Neutrophil (primary cell): ENCODE measurements around the gene FCRLB.

ENCODE experiments used
- H3K27ac ChIP-seq: fragments of 200-600 bp; sonication (generic); 2 replicates; pipeline ENCODE4 v1.5.1; 2016; ENCODE audit warnings: mild to moderate bottlenecking, moderate library complexity
- H3K27me3 ChIP-seq: fragments of 200-600 bp; sonication (generic); 2 replicates; pipeline ENCODE4 v1.6.0; 2016; ENCODE audit warnings: mild to moderate bottlenecking
- H3K36me3 ChIP-seq: fragments of 200-600 bp; sonication (generic); 2 replicates; pipeline ENCODE4 v1.5.1; 2017
- H3K4me1 ChIP-seq, 2 experiments: fragments of 200-600 bp in 1 of 2; sonication (generic) in 1 of 2; 1 replicate in 1 of 2; 2 replicates in 1 of 2; pipeline versions ENCODE4 v1.5.1 to v1.6.1; 2013 to 2016; ENCODE audit warnings: low read depth in 1 of 2, low read length in 1 of 2, mild to moderate bottlenecking in 1 of 2, moderate library complexity in 1 of 2; ENCODE audit not compliant: control insufficient read depth in 1 of 2, insufficient read depth in 1 of 2
- H3K4me3 ChIP-seq, 2 experiments: fragments of 200-600 bp in 1 of 2; sonication (generic) in 1 of 2; 1 replicate in 1 of 2; 2 replicates in 1 of 2; pipeline ENCODE4 v1.5.1; 2013 to 2016; ENCODE audit warnings: low read depth in 1 of 2, low read length in 1 of 2, mild to moderate bottlenecking in 1 of 2, moderate library complexity in 1 of 2
- H3K9me3 ChIP-seq: fragments of 200-600 bp; sonication (generic); 2 replicates; pipeline ENCODE4 v1.5.1; 2016
- TF ChIP-seq, protein P1 (sequence below): fragments of 200-600 bp; sonication (generic); IDR thresholded peaks from 2 replicates; pipeline ENCODE4 v1.5.1; 2016; ENCODE audit warnings: antibody characterized with exemption

Gene FCRLB

DNA sequence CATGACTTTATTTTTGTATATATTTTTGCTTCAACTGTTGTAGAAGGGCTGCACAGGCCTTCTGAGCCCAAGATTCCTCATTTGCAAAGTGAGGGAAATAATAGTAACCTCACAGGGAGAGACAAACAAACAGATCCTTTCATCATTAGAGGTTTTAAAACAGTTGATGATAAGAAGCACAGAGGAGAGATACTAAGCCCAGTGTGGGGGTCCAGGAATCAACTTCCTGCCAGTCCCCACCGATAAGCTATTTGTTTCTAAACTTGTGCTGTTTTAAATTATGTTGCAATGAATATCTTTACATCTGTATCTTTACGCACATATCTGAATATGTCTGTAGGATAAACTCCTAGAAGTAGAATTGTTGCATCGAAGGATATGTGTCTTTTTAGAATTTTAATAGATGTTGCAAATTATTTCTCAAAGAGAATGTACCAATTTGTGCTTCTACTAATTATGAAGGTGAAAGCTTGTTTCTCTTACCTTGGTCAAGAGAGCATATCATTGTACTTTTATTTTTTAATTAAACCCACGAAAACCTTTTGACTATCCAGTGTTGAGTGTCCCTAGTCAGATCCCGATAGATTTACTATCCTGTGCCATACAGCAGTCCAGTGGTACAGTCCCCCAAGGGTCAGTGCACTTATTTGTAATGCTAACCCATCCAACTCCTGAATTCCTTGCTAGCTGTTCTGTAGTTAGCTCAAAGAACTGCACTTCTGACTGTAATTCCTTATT lies 10.8 kb downstream of the FCRLB start:
- Histone ChIP-seq H3K36me3 (no peaks in the 10 kb centered on the region), H3K27ac (no peak overlapping the region), H3K9me3 (no peaks in the 10 kb centered on the region), H3K27me3 (peaks cover 71% of the 10 kb centered on the region), H3K4me3 (no peak overlapping the region), H3K4me1 (peaks cover 5% of the 10 kb centered on the region in 2 experiments)
- TF ChIP-seq, protein P1, sequence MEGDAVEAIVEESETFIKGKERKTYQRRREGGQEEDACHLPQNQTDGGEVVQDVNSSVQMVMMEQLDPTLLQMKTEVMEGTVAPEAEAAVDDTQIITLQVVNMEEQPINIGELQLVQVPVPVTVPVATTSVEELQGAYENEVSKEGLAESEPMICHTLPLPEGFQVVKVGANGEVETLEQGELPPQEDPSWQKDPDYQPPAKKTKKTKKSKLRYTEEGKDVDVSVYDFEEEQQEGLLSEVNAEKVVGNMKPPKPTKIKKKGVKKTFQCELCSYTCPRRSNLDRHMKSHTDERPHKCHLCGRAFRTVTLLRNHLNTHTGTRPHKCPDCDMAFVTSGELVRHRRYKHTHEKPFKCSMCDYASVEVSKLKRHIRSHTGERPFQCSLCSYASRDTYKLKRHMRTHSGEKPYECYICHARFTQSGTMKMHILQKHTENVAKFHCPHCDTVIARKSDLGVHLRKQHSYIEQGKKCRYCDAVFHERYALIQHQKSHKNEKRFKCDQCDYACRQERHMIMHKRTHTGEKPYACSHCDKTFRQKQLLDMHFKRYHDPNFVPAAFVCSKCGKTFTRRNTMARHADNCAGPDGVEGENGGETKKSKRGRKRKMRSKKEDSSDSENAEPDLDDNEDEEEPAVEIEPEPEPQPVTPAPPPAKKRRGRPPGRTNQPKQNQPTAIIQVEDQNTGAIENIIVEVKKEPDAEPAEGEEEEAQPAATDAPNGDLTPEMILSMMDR, result no peak

DNA sequence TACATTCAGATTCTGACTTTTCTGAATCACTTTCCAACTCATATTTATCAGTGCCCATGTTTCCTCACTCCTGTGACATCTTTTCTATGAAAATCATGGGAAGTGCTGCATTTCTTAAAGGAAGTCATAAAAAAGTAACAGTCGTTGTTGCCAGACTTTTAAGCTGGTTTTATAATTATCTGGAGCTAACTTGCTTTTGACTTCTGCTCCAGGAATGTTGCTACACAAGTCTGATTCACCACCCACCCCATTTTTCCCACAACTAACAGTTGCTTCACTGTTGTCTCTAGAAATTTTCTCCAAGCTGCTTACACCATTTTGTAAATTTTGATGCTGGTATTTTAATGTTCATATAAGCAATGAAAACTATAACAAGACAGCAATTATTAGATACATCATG lies 12.2 kb downstream of the FCRLB start:
- Histone ChIP-seq H3K4me1 (peaks cover 1 to 2% of the 10 kb centered on the region in 2 experiments), H3K4me3 (no peak overlapping the region), H3K27me3 (peaks cover 57% of the 10 kb centered on the region), H3K27ac (no peak overlapping the region), H3K9me3 (no peaks in the 10 kb centered on the region), H3K36me3 (no peaks in the 10 kb centered on the region)
- TF ChIP-seq, protein P1, result no peak

DNA sequence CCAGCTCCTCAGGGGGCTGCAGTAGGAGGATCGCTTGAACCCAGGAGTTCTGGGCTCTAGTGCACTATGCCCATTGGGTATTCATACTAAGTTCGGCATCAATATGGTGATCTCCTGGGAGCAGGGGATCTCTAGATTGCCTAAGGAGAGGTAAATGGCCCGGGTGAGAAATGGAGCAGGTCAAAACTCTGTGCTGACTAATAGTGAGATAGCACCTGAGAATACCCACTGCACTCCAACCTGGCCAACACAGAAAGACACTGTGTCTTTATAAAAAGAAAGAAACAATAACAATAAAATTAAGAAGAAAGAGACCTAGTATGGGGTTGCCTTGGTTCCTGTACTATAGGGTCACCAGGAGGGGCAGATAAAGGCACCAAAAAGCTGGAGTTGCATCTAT lies 14.5 kb downstream of the FCRLB start:
- TF ChIP-seq, protein P1, result no peak

DNA sequence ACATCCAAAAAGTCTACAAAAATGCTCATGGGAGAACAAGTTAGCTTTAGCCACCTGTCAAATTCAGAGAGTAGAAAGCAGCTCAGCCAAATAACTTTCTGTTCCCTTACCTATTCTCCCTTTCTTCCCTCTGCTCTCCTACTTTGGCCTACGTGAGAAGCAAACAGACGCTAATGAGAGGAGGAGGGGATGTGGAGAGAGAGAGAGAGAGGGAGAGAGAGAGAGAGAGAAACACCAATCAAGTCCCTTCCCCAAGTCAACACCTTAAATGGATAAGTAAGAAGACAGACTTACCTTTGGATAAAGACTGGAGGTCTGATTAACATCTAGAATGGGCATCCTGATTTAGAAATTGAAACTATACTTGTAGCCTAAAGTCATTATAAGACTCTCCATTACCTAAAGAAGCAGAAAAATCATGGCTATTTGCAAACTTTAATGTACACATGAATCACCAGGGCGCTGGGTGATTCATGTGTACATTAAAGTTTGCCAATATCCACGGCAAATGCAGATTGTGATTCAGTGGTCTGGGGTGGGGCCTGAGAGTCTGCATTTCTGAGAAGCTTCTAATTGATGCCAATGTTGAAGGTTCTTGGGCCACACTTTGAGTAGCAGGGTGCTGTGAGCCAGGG lies 15.1 kb downstream of the FCRLB start:
- no peaks in the 10 kb centered on the region for H3K36me3 ChIP-seq
- TF ChIP-seq, protein P1, result no peak
- H3K9me3 ChIP-seq, result no peaks in the 10 kb centered on the region
- no peak overlapping the region for H3K4me3 ChIP-seq
- peaks cover 30% of the 10 kb centered on the region in 2 experiments for H3K4me1 ChIP-seq
- peaks cover 28% of the 10 kb centered on the region for H3K27me3 ChIP-seq
- H3K27ac ChIP-seq, result no peak overlapping the region

More for the DNA sequence above, 14.5 kb downstream of the FCRLB start:
- Histone ChIP-seq H3K27ac (no peak overlapping the region), H3K4me3 (no peak overlapping the region), H3K27me3 (peaks cover 34% of the 10 kb centered on the region), H3K36me3 (no peaks in the 10 kb centered on the region), H3K4me1 (peaks cover 24% of the 10 kb centered on the region in 2 experiments), H3K9me3 (no peaks in the 10 kb centered on the region)

DNA sequence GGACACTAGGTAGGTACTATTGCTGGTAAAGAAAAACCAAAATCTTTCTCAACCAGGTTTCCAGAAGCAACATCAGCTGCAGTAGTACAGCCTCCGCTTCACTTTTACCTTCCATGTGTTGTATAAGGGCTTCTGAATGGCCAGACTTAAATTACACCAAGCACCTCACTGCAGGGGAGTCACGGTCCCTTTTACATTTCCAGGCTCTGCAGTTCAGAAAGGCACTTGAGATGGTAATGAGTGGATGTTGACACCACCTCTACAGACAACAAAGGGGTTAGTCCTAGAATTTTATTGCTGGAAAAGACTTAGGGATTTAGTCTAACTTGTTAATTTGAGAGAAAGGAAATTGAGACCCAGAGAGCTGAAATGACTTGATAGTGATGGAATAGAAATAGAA lies 16.3 kb downstream of the FCRLB start:
- TF ChIP-seq, protein P1, result no peak
- peaks cover 16% of the 10 kb centered on the region for H3K27me3 ChIP-seq

More for the DNA sequence above, 16.3 kb downstream of the FCRLB start:
- Histone ChIP-seq H3K4me1 (peaks cover 32 to 33% of the 10 kb centered on the region in 2 experiments), H3K4me3 (no peak overlapping the region), H3K9me3 (no peaks in the 10 kb centered on the region), H3K36me3 (no peaks in the 10 kb centered on the region), H3K27ac (no peak overlapping the region)
